H9 (cell line): Measurements from ENCODE around the gene ZSWIM1. TPM values are rescaled to one million over a fixed set of nuclear protein-coding genes. Genes with fewer than 3 reads are reported as not detected.

Experiments
- DNase-seq: peaks from one replicate; pipeline ENCODE4 v3.0.0-alpha.2; 2017
- H2AFZ ChIP-seq: one replicate; pipeline ENCODE4 v1.6.1; 2013; ENCODE audit warnings: mild to moderate bottlenecking, low read length, control low read depth, moderate library complexity
- H2AK5ac ChIP-seq: 2 replicates; pipeline ENCODE4 v1.6.1; 2013; ENCODE audit warnings: low read length, control low read depth, mixed read lengths; ENCODE audit not compliant: insufficient read length
- H2BK120ac ChIP-seq: one replicate; pipeline ENCODE4 v1.6.1; 2013; ENCODE audit warnings: low read depth, mild to moderate bottlenecking, low read length, control low read depth, inconsistent platforms; ENCODE audit not compliant: poor library complexity, severe bottlenecking
- H2BK12ac ChIP-seq: 2 replicates; pipeline ENCODE4 v1.6.1; 2013; ENCODE audit warnings: low read length, control low read depth, mixed read lengths, low read depth; ENCODE audit not compliant: insufficient read length
- H2BK15ac ChIP-seq: 2 replicates; pipeline ENCODE4 v1.6.1; 2013; ENCODE audit warnings: low read depth, low read length, control low read depth
- H2BK20ac ChIP-seq: one replicate; pipeline ENCODE4 v1.6.1; 2013; ENCODE audit warnings: low read depth, mild to moderate bottlenecking, low read length, control low read depth, inconsistent platforms; ENCODE audit not compliant: poor library complexity, severe bottlenecking
- H2BK5ac ChIP-seq: 2 replicates; pipeline ENCODE4 v1.6.1; 2013; ENCODE audit warnings: low read length, control low read depth, mixed read lengths; ENCODE audit not compliant: insufficient read length
- H3K14ac ChIP-seq: 2 replicates; pipeline ENCODE4 v1.6.1; 2013; ENCODE audit warnings: low read length, control low read depth; ENCODE audit not compliant: insufficient read depth
- H3K18ac ChIP-seq: 2 replicates; pipeline ENCODE4 v1.6.1; 2013; ENCODE audit warnings: low read depth, mild to moderate bottlenecking, mixed read lengths, low read length, control low read depth; ENCODE audit not compliant: insufficient read length
- H3K23ac ChIP-seq: 2 replicates; pipeline ENCODE4 v1.6.1; 2013; ENCODE audit warnings: low read length, control low read depth, mixed read lengths, low read depth; ENCODE audit not compliant: insufficient read length
- H3K23me2 ChIP-seq: 2 replicates; pipeline ENCODE4 v1.6.1; 2013; ENCODE audit warnings: low read depth, mild to moderate bottlenecking, mixed read lengths, low read length, control low read depth; ENCODE audit not compliant: insufficient read length, poor library complexity, severe bottlenecking
- H3K27ac ChIP-seq: 2 replicates; pipeline ENCODE4 v1.5.1; 2013; ENCODE audit warnings: low read length, control low read depth, mixed read lengths, low read depth; ENCODE audit not compliant: insufficient read length
- H3K27me3 ChIP-seq: 2 replicates; pipeline ENCODE4 v1.6.1; 2013; ENCODE audit warnings: low read length, control low read depth, inconsistent platforms; ENCODE audit not compliant: insufficient read depth
- H3K4ac ChIP-seq: 2 replicates; pipeline ENCODE4 v1.6.1; 2013; ENCODE audit warnings: low read depth, mild to moderate bottlenecking, control low read depth, inconsistent platforms, low read length, moderate library complexity
- H3K4me1 ChIP-seq: 2 replicates; pipeline ENCODE4 v1.6.1; 2013; ENCODE audit warnings: low read length, control low read depth, inconsistent platforms; ENCODE audit not compliant: insufficient read depth
- H3K4me2 ChIP-seq: 2 replicates; pipeline ENCODE4 v1.6.1; 2013; ENCODE audit warnings: low read length, control low read depth, mixed read lengths; ENCODE audit not compliant: insufficient read length, insufficient read depth
- H3K56ac ChIP-seq: 2 replicates; pipeline ENCODE4 v1.6.1; 2013; ENCODE audit warnings: low read depth, mild to moderate bottlenecking, mixed read lengths, low read length, control low read depth; ENCODE audit not compliant: insufficient read length
- H3K79me1 ChIP-seq: 2 replicates; pipeline ENCODE4 v1.6.1; 2013; ENCODE audit warnings: low read depth, mild to moderate bottlenecking, moderate library complexity, low read length, control low read depth, inconsistent platforms; ENCODE audit not compliant: insufficient read depth, poor library complexity, severe bottlenecking
- H3K79me2 ChIP-seq: 2 replicates; pipeline ENCODE4 v1.6.1; 2013; ENCODE audit warnings: low read length, control low read depth, inconsistent platforms; ENCODE audit not compliant: insufficient read depth
- H3K9ac ChIP-seq: 2 replicates; pipeline ENCODE4 v1.6.1; 2013; ENCODE audit warnings: low read length, control low read depth, mixed read lengths; ENCODE audit not compliant: insufficient read length; ENCODE audit errors: extremely low read depth
- H3K9me3 ChIP-seq: one replicate; pipeline ENCODE4 v1.6.1; 2013; ENCODE audit warnings: low read depth, low read length, inconsistent platforms; ENCODE audit not compliant: control insufficient read depth
- H3T11ph ChIP-seq: one replicate; pipeline ENCODE4 v1.6.1; 2013; ENCODE audit warnings: mild to moderate bottlenecking, low read length, control low read depth, inconsistent platforms
- H4K20me1 ChIP-seq: one replicate; pipeline ENCODE4 v1.6.1; 2013; ENCODE audit not compliant: control insufficient read depth, insufficient read length, insufficient read depth
- H4K5ac ChIP-seq: 2 replicates; pipeline ENCODE4 v1.6.1; 2013; ENCODE audit warnings: low read depth, mild to moderate bottlenecking, mixed read lengths, low read length, control low read depth; ENCODE audit not compliant: insufficient read length
- H4K8ac ChIP-seq: replicated peaks from 2 replicates; pipeline ENCODE4 v1.6.1; 2013; ENCODE audit warnings: low read length, control low read depth, mixed read lengths, low read depth; ENCODE audit not compliant: insufficient read length
- H4K91ac ChIP-seq: 2 replicates; pipeline ENCODE4 v1.6.1; 2013; ENCODE audit warnings: low read depth, mild to moderate bottlenecking, moderate library complexity, mixed read lengths, low read length, control low read depth; ENCODE audit not compliant: insufficient read length
- H3K27ac Mint-ChIP-seq, 3 experiments: 2 replicates in 2 of 3; 3 replicates in 1 of 3; pipeline ENCODE4 v1.8.0; 2020 to 2021; ENCODE audit warnings: mixed read lengths in 3 of 3, mild to moderate bottlenecking in 1 of 3, moderate library complexity in 1 of 3
- H3K27me3 Mint-ChIP-seq: 2 replicates; pipeline ENCODE4 v1.8.0; 2021; ENCODE audit warnings: low read depth, mild to moderate bottlenecking, moderate library complexity, mixed read lengths
- H3K36me3 Mint-ChIP-seq, 3 experiments: 2 replicates in 2 of 3; 3 replicates in 1 of 3; pipeline ENCODE4 v1.8.0; 2020 to 2021; ENCODE audit warnings: low read depth in 3 of 3, mixed read lengths in 3 of 3; ENCODE audit not compliant: insufficient read depth in 1 of 3
- H3K4me1 Mint-ChIP-seq, 2 experiments: 2 replicates each; pipeline ENCODE4 v1.8.0; 2020; ENCODE audit warnings: mixed read lengths in 2 of 2
- H3K4me3 Mint-ChIP-seq, 2 experiments: 2 replicates in 1 of 2; 3 replicates in 1 of 2; pipeline ENCODE4 v1.8.0; 2020 to 2021; ENCODE audit warnings: mild to moderate bottlenecking in 2 of 2, mixed read lengths in 2 of 2, moderate library complexity in 1 of 2
- H3K9me3 Mint-ChIP-seq, 2 experiments: 2 replicates in 1 of 2; 3 replicates in 1 of 2; pipeline ENCODE4 v1.8.0; 2020; ENCODE audit warnings: mild to moderate bottlenecking in 2 of 2, mixed read lengths in 2 of 2, moderate library complexity in 1 of 2
- WGBS: extraction: QIAGEN DNeasy Blood & Tissue Kit; methylation state at CpG from one replicate; pipeline ENCODE4 v1.1.7; 2013; ENCODE audit warnings: missing lambda C conversion rate, low lambda C conversion rate, mixed read lengths; ENCODE audit not compliant: insufficient read length; ENCODE audit errors: extremely low coverage; 5-methylcytosine and 5-hydroxymethylcytosine counted together
- total RNA-seq: library from RNA; stranded (reverse); gene quantifications from 2 replicates; pipeline ENCODE4 v1.2.1, GENCODE V29; 2021
- TF ChIP-seq, protein P1 (sequence below): fragments of 200-600 bp; sonication (generic); conservative IDR thresholded peaks from 3 replicates; pipeline ENCODE4 v1.8.0; 2021; ENCODE audit warnings: antibody characterized with exemption, mild to moderate bottlenecking

The ZSWIM1 gene
- total RNA-seq, 1 experiment from 2014 or later: 13.0 TPM

- H3K56ac ChIP-seq: no peak overlapping the region
- H2BK5ac ChIP-seq: no peak overlapping the region
- no peak overlapping the region for H4K91ac ChIP-seq
- TF ChIP-seq, protein P1, sequence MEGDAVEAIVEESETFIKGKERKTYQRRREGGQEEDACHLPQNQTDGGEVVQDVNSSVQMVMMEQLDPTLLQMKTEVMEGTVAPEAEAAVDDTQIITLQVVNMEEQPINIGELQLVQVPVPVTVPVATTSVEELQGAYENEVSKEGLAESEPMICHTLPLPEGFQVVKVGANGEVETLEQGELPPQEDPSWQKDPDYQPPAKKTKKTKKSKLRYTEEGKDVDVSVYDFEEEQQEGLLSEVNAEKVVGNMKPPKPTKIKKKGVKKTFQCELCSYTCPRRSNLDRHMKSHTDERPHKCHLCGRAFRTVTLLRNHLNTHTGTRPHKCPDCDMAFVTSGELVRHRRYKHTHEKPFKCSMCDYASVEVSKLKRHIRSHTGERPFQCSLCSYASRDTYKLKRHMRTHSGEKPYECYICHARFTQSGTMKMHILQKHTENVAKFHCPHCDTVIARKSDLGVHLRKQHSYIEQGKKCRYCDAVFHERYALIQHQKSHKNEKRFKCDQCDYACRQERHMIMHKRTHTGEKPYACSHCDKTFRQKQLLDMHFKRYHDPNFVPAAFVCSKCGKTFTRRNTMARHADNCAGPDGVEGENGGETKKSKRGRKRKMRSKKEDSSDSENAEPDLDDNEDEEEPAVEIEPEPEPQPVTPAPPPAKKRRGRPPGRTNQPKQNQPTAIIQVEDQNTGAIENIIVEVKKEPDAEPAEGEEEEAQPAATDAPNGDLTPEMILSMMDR: no peak
- no peaks in the 10 kb centered on the region for H3K27me3 ChIP-seq
- H3K27ac ChIP-seq: no peak overlapping the region
- no peaks in the 10 kb centered on the region for H3K79me1 ChIP-seq
- no peak overlapping the region for H2BK120ac ChIP-seq
- no peak overlapping the region for H3K18ac ChIP-seq
- H3K79me2 ChIP-seq: no peaks in the 10 kb centered on the region
- no peak overlapping the region for H2BK15ac ChIP-seq
- H3K14ac ChIP-seq: no peak overlapping the region
- no peaks in the 10 kb centered on the region for H3K4me1 ChIP-seq
- Mint-ChIP-seq H3K27me3 (peaks cover 6% of the 10 kb centered on the region), H3K4me1 (peaks cover 7 to 13% of the 10 kb centered on the region in 2 experiments; a peak in 3 of 4 replicates), H3K27ac (peak overlapping the region in 1 of 3 experiments; percentile 47; a peak in 2 of 7 replicates), H3K36me3 (no peaks in the 10 kb centered on the region), H3K4me3 (no peak overlapping the region), H3K9me3 (no peaks in the 10 kb centered on the region)
- no peak overlapping the region for H2BK12ac ChIP-seq
- no peak overlapping the region for H4K8ac ChIP-seq
- no peak overlapping the region for H3K4ac ChIP-seq
- no peak overlapping the region for H3T11ph ChIP-seq
- H2AFZ ChIP-seq: no peak overlapping the region
- no peak overlapping the region for H3K4me2 ChIP-seq
- H3K9ac ChIP-seq: no peak overlapping the region
- H3K23ac ChIP-seq: no peak overlapping the region
- H2AK5ac ChIP-seq: no peak overlapping the region
- no peaks in the 10 kb centered on the region for H3K9me3 ChIP-seq
- H4K20me1 ChIP-seq: no peaks in the 10 kb centered on the region
- peak overlapping the region; percentile 24 for H4K5ac ChIP-seq
- no peak for DNase-seq
- no CpG with 5 or more reads among the region's 11 CpGs for WGBS
- H3K23me2 ChIP-seq: no peaks in the 10 kb centered on the region
- H2BK20ac ChIP-seq: no peak overlapping the region
Observed at GRCh38 chr20:45919542-45920399, 38.7 kb downstream of the ZSWIM1 start.
